ENCODE results near the gene APBB1. TPM values are rescaled to one million over a fixed set of nuclear protein-coding genes. Genes with fewer than 3 reads are reported as not detected.
A peak's percentile ranks its signal among the peaks of the same experiment; 100 is the strongest.

Gene APBB1
- total and polyA plus RNA-seq, 4 donors: 25.8 to 121 (median 56.5) TPM

DNA sequence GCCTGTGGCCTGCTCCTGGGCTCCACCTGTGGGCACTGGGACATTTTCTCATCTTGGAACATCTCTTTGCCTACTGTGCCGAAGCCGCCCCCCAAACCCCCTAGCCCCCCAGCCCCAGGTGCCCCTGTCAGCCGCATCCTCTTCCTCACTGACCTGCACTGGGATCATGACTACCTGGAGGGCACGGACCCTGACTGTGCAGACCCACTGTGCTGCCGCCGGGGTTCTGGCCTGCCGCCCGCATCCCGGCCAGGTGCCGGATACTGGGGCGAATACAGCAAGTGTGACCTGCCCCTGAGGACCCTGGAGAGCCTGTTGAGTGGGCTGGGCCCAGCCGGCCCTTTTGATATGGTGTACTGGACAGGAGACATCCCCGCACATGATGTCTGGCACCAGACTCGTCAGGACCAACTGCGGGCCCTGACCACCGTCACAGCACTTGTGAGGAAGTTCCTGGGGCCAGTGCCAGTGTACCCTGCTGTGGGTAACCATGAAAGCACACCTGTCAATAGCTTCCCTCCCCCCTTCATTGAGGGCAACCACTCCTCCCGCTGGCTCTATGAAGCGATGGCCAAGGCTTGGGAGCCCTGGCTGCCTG, 27.3 kb downstream of the APBB1 start:
- H3K4me3 ChIP-seq (ENCODE audit: low read length in 2 of 2): no peak overlapping the region
- intact Hi-C loops (cut with DNase I): loop anchor here in 1 of 2 donors (2.0 kb wide), 1 partner anchor 27 kb away; the partner anchor contains the start of gene APBB1
- no peak for ATAC-seq (ENCODE audit: low FRiP score)

DNA sequence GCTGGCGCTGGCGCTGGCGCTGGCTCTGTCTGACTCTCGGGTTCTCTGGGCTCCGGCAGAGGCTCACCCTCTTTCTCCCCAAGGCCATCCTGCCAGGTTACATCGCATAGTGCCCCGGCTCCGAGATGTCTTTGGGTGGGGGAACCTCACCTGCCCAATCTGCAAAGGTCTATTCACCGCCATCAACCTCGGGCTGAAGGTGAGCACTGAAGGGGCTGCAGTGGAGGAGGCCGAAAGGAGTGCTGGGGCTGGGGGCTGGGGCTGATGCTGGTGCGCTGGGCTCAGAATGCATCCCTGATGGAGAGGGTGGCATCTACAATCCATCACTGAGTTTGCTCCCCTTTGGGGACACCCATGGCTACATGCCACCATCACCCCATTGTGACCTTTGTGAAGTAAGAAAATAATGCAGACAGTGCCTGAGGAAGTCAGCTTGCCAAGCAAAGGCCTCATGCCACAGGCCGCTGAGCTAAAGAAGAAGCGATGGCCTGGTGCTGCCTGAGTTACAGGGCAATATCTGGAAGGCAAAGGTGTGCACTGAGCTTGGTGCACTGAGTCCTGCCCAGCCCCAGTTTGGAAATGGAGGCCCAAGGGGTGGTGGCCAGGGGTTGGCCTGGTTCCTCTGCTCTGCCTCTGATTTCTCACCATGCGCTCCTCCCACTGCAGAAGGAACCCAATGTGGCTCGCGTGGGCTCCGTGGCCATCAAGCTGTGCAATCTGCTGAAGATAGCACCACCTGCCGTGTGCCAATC, 28.0 kb downstream of the APBB1 start:
- ATAC-seq (ENCODE audit: low FRiP score) (no peak), DNase-seq (peak in 1 of 2 donors; percentile 68)
- Histone ChIP-seq H3K36me3 (ENCODE audit: control insufficient read depth in 1 of 2, insufficient read depth in 2 of 2, low read length in 1 of 2) (no peaks in the 10 kb centered on the region), H3K27me3 (ENCODE audit: control insufficient read depth in 1 of 2, insufficient read depth in 2 of 2, low read length in 1 of 2) (no peaks in the 10 kb centered on the region), H3K27ac (ENCODE audit: low read depth in 1 of 2, low read length in 2 of 2) (peak overlapping the region; percentile 8 to 49), H3K4me1 (ENCODE audit: control insufficient read depth in 1 of 2, insufficient read depth in 2 of 2, low read length in 2 of 2) (no peaks in the 10 kb centered on the region), H3K4me3 (ENCODE audit: low read length in 2 of 2) (peak overlapping the region; percentile 61 to 71), H3K9me3 (ENCODE audit: control insufficient read depth, low read length) (no peaks in the 10 kb centered on the region)
- intact Hi-C loops (cut with DNase I): loop anchor here in 1 of 2 donors (2.0 kb wide), 1 partner anchor 28 kb away; the partner anchor contains the start of gene APBB1
- WGBS, 2 donors: 24 to 26% methylated on average over 19 of the region's 19 CpGs

More for the DNA sequence above, 27.3 kb downstream of the APBB1 start:
- WGBS, 2 donors: 93 to 96% methylated on average over 16 to 18 of the region's 18 CpGs
- no peaks in the 10 kb centered on the region for H3K36me3 ChIP-seq (ENCODE audit: control insufficient read depth in 1 of 2, insufficient read depth in 2 of 2, low read length in 1 of 2)
- DNase-seq: peak in 1 of 2 donors; percentile 71
- no peaks in the 10 kb centered on the region for H3K4me1 ChIP-seq (ENCODE audit: control insufficient read depth in 1 of 2, insufficient read depth in 2 of 2, low read length in 2 of 2)
- no peak overlapping the region for H3K27ac ChIP-seq (ENCODE audit: low read depth in 1 of 2, low read length in 2 of 2)
- H3K27me3 ChIP-seq (ENCODE audit: control insufficient read depth in 1 of 2, insufficient read depth in 2 of 2, low read length in 1 of 2): no peaks in the 10 kb centered on the region
- H3K9me3 ChIP-seq (ENCODE audit: control insufficient read depth, low read length): no peaks in the 10 kb centered on the region

DNA sequence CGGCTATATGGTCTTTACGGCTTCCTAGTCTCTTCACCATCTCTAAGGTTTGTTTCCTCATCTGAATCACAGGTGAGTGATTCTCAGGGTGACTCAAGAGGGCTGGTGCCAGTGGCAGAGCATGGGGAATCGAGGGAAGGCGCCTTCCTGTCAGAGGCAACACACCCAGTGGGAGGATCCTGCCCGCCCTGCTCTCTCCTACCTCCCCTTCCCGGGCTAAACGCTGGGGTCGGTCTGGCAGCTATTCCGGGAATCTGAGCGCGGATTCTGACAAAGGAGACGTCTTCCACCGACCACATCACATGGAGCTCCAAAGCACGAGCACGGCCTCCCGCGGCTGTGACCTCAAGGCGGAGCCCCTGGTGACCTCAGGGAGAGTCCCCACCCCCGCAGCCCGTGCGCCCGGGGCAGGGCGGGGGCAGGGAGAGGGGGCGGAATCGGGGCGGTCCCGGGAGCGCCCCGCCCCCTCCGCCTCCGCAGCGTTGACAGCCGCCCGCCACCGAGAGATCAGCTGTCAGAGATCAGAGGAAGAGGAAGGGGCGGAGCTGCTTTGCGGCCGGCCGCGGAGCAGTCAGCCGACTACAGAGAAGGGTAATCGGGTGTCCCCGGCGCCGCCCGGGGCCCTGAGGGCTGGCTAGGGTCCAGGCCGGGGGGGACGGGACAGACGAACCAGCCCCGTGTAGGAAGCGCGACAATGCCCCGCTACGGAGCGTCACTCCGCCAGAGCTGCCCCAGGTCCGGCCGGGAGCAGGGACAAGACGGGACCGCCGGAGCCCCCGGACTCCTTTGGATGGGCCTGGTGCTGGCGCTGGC, 28.8 kb downstream of the APBB1 start, which contains the start of gene SMPD1:
TSS of gene SMPD1 (plus strand) at position 570 of the 813 bp plus-strand sequence. CDS start at position 695, 125 bp downstream.
- peak within 1 kb of the TSS; percentile 61 to 71 for H3K4me3 ChIP-seq (ENCODE audit: low read length in 2 of 2)
- peak within 1 kb of the TSS; percentile 31 to 80 for H3K27ac ChIP-seq (ENCODE audit: low read depth in 1 of 2, low read length in 2 of 2)
- ATAC-seq (ENCODE audit: low FRiP score): peak; percentile 97
- H3K4me1 ChIP-seq (ENCODE audit: control insufficient read depth in 1 of 2, insufficient read depth in 2 of 2, low read length in 2 of 2): no peaks in the 10 kb centered on the region
- 1% methylated on average over 48 to 63 of the region's 63 CpGs for WGBS, 2 donors
- H3K27me3 ChIP-seq (ENCODE audit: control insufficient read depth in 1 of 2, insufficient read depth in 2 of 2, low read length in 1 of 2): no peaks in the 10 kb centered on the region
- H3K9me3 ChIP-seq (ENCODE audit: control insufficient read depth, low read length): no peaks in the 10 kb centered on the region
- intact Hi-C loops (cut with DNase I): loop anchor here (2.0 to 10.0 kb wide), 2 partner anchors 29 to 295 kb away; partner anchors contain the start of genes APBB1 (in 1 of the 2) and MRPL17 (in 1 of the 2)
- no peaks in the 10 kb centered on the region for H3K36me3 ChIP-seq (ENCODE audit: control insufficient read depth in 1 of 2, insufficient read depth in 2 of 2, low read length in 1 of 2)
- peak; percentile 96 to 97 for DNase-seq

DNA sequence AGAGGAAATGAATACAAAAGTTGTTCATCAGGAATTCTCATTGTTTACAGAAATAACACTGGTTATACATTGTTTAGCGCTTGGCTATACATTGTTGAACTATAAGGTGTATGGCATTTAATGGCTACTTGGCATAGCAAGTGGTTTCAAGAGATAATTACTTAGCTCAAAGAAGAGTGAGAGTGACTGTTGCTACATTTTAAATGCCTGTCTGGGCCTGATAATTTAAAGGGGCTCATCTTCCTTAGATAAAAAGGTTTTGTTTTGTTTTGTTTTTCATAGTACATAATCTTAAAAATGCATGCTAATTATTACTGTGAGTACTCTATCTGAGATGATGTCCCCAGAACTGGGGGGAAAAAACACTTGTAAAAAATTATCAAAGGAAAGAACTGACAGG, 30.1 kb downstream of the APBB1 start:
- DNase-seq: no peak
- no peaks in the 10 kb centered on the region for H3K4me1 ChIP-seq (ENCODE audit: control insufficient read depth in 1 of 2, insufficient read depth in 2 of 2, low read length in 2 of 2)
- intact Hi-C loops (cut with DNase I): loop anchor here in 1 of 2 donors (10.0 kb wide), 1 partner anchor 296 kb away; the partner anchor contains the start of gene MRPL17
- H3K9me3 ChIP-seq (ENCODE audit: control insufficient read depth, low read length): no peaks in the 10 kb centered on the region
- no peak overlapping the region for H3K27ac ChIP-seq (ENCODE audit: low read depth in 1 of 2, low read length in 2 of 2)
- no peaks in the 10 kb centered on the region for H3K36me3 ChIP-seq (ENCODE audit: control insufficient read depth in 1 of 2, insufficient read depth in 2 of 2, low read length in 1 of 2)
- WGBS, 2 donors: 96 to 100% methylated on average over 1 of the region's 1 CpG
- H3K4me3 ChIP-seq (ENCODE audit: low read length in 2 of 2): no peak overlapping the region
- H3K27me3 ChIP-seq (ENCODE audit: control insufficient read depth in 1 of 2, insufficient read depth in 2 of 2, low read length in 1 of 2): no peaks in the 10 kb centered on the region
- no peak for ATAC-seq (ENCODE audit: low FRiP score)

- no peak for ATAC-seq (ENCODE audit: low FRiP score)
- WGBS, 2 donors: 56 to 62% methylated on average over 12 of the region's 12 CpGs
- intact Hi-C loops (cut with DNase I): loop anchor here in 1 of 2 donors (10.0 kb wide), 1 partner anchor 297 kb away; the partner anchor contains the start of gene MRPL17
Measured at GRCh38 chr11:6387811-6388599, 30.9 kb downstream of the APBB1 start.

DNA sequence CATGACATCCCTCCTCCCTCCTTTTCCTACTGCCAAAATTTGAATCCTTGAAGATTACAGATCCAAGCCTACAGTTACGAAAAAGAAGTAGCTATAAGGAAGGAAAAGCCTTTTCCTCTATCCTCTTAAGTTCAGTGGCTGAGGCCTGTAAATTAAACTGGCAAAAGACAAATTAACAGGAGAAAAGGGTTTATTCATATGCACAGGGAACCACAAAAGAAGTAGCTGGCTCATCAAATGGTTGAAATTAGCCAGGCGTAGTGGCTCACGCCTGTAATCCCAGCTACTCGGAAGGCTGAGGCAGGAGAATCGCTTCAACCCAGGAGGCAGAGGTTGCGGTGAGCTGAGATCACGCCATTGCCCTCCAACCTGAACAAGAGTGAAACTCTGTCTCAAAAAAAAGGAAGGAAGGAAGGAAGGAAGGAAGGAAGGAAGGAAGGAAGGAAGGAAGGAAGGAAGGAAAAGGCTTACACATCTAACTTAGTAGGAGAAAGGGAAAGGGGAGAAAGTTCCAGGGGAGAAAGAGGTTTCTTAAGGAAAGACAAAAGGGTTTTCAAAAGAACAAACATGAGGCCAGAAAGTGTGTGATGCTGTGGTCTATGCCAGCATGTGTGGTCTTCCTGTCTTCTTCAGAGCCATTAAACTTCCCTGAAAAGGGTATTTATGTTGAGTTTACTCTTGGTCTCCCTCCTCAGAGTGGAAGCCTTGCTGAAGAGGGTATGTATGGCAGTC, 33.7 kb downstream of the APBB1 start:
- DNase-seq (no peak), ATAC-seq (ENCODE audit: low FRiP score) (no peak)
- Histone ChIP-seq H3K36me3 (ENCODE audit: control insufficient read depth in 1 of 2, insufficient read depth in 2 of 2, low read length in 1 of 2) (no peaks in the 10 kb centered on the region), H3K4me1 (ENCODE audit: control insufficient read depth in 1 of 2, insufficient read depth in 2 of 2, low read length in 2 of 2) (no peaks in the 10 kb centered on the region), H3K9me3 (ENCODE audit: control insufficient read depth, low read length) (no peaks in the 10 kb centered on the region), H3K27ac (ENCODE audit: low read depth in 1 of 2, low read length in 2 of 2) (no peak overlapping the region), H3K4me3 (ENCODE audit: low read length in 2 of 2) (no peak overlapping the region), H3K27me3 (ENCODE audit: control insufficient read depth in 1 of 2, insufficient read depth in 2 of 2, low read length in 1 of 2) (no peaks in the 10 kb centered on the region)
- 92 to 96% methylated on average over 7 of the region's 7 CpGs for WGBS, 2 donors
- intact Hi-C loops (cut with DNase I): loop anchor here in 1 of 2 donors (10.0 kb wide), 1 partner anchor 300 kb away; the partner anchor contains the start of gene MRPL17

More at GRCh38 chr11:6387811-6388599, 30.9 kb downstream of the APBB1 start:
- H3K27me3 ChIP-seq (ENCODE audit: control insufficient read depth in 1 of 2, insufficient read depth in 2 of 2, low read length in 1 of 2): no peaks in the 10 kb centered on the region
- H3K9me3 ChIP-seq (ENCODE audit: control insufficient read depth, low read length): no peaks in the 10 kb centered on the region
- no peak for DNase-seq
- H3K27ac ChIP-seq (ENCODE audit: low read depth in 1 of 2, low read length in 2 of 2): peak overlapping the region in 1 of 2 donors; percentile 22
- no peaks in the 10 kb centered on the region for H3K36me3 ChIP-seq (ENCODE audit: control insufficient read depth in 1 of 2, insufficient read depth in 2 of 2, low read length in 1 of 2)
- no peak overlapping the region for H3K4me3 ChIP-seq (ENCODE audit: low read length in 2 of 2)
- H3K4me1 ChIP-seq (ENCODE audit: control insufficient read depth in 1 of 2, insufficient read depth in 2 of 2, low read length in 2 of 2): no peaks in the 10 kb centered on the region

GRCh38 chr11:6378640-6378989, 40.3 kb downstream of the APBB1 start:
- H3K27me3 ChIP-seq (ENCODE audit: control insufficient read depth in 1 of 2, insufficient read depth in 2 of 2, low read length in 1 of 2): no peaks in the 10 kb centered on the region
- H3K27ac ChIP-seq (ENCODE audit: low read depth in 1 of 2, low read length in 2 of 2): no peak overlapping the region
- ATAC-seq (ENCODE audit: low FRiP score) (no peak), DNase-seq (no peak)
- no peaks in the 10 kb centered on the region for H3K4me1 ChIP-seq (ENCODE audit: control insufficient read depth in 1 of 2, insufficient read depth in 2 of 2, low read length in 2 of 2)
- no peaks in the 10 kb centered on the region for H3K9me3 ChIP-seq (ENCODE audit: control insufficient read depth, low read length)
- H3K4me3 ChIP-seq (ENCODE audit: low read length in 2 of 2): no peak overlapping the region
- intact Hi-C loops (cut with DNase I): loop anchor here (2.0 to 5.0 kb wide), 4 partner anchors 64 to 329 kb away; partner anchors contain the start of gene HPX (in 1 of the 2)
- WGBS, 2 donors: 66 to 67% methylated on average over 5 of the region's 5 CpGs
- H3K36me3 ChIP-seq (ENCODE audit: control insufficient read depth in 1 of 2, insufficient read depth in 2 of 2, low read length in 1 of 2): no peaks in the 10 kb centered on the region

Data from aorta (tissue), 5 donors.